ENCODE measurements around the gene PDSS2. TPM values are rescaled to one million over a fixed set of nuclear protein-coding genes. Genes with fewer than 3 reads are reported as not detected.

The PDSS2 gene
- polyA plus RNA-seq, 1 of the 3 experiments (the other 2 are of a cell fraction), result 5.6 TPM

DNA sequence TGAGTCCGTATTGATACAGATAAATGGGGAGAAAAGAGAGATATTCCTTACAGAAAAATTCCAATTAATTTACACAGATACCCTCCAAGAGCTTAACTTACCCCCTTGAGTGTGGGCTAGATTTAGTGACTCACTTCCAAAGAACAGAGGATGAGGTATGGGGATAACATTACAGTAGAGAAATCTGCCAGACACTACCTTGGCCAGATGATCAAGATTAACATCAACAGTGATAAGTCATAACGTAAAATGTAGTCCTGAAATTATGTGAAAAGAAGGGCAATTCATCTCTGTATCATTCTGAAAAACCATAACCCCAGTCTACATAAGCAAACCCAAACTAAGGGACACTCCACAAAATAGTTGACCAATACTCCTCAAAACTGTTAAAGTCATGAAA, 69.3 kb downstream of the PDSS2 start (continued):
- TF ChIP-seq GATA2 (CRISPR knock-in tag; IDR thresholded peaks at IDR 0.05), result no peak
- TF ChIP-seq RAD21 (IDR thresholded peaks at IDR 0.05; ENCODE audit: low read length), result no peak
- TF ChIP-seq IRF3 (IDR thresholded peaks at IDR 0.05; ENCODE audit: low read depth, low read length), result no peak
- peak; percentile 27; the same call in 1 of the 2 replicates for TF ChIP-seq FOSL2 (IDR thresholded peaks at IDR 0.05; ENCODE audit: borderline replicate concordance, low read depth)
- no peak for TF ChIP-seq MEF2A (IDR thresholded peaks at IDR 0.05; ENCODE audit: borderline replicate concordance, low read depth)

DNA sequence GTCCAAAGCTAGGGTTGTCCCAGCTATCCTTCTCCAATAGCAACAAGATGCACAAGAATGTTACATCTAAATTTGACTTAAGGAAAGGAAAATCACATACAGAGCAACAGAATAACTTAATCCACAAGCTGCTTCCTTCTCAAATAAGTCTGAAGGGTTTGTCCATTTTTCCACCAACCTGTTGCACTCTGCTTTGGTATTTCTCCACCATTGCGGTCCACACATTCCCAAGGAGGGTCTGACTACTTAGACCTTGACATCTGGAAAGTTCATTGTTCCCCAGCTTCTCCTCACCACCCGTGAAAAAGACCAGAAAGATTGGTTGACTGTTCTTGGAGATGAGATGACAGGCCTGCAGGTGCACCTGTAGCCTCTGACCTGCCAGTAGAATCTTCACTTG, 72.5 kb downstream of the PDSS2 start:
- H3K79me2 ChIP-seq (ENCODE audit: insufficient read depth), result no peaks in the 10 kb centered on the region; the same call in 1 of the 2 replicates
- H3K27ac ChIP-seq (ENCODE audit: low read depth in 2 of 2, low read length in 1 of 2), result 0 out of 4 replicates have a peak overlapping the region, but pooled peaks of 1 of the 2 experiments have one; percentile 0
- no peaks in the 10 kb centered on the region for H3K27me3 ChIP-seq (ENCODE audit: insufficient read depth)
- H3K4me3 ChIP-seq (ENCODE audit: low read depth in 2 of 2, low read length in 1 of 2), result no peak overlapping the region
- peaks cover 7% of the 10 kb centered on the region for H3F3A ChIP-seq (replicated peaks; ENCODE audit: insufficient read depth)
- no peak overlapping the region for H3K4me2 ChIP-seq
- ChIA-PET CTCF (interaction anchor here (0.6 to 1.5 kb wide), 3 partner anchors 8 to 83 kb away, joined by 3 to 4 read pairs (median 3); no protein-coding TSS in a partner anchor), POLR2A (no interaction called here)
- DNase-seq, result no peak
- no peaks in the 10 kb centered on the region for H3K9me3 ChIP-seq
- no peak for TF ChIP-seq RFX5 (IDR thresholded peaks at IDR 0.05; ENCODE audit: low read length)
- TF ChIP-seq YY1 (IDR thresholded peaks at IDR 0.05; ENCODE audit: low read depth), result no peak
- no peak for TF ChIP-seq JUND (IDR thresholded peaks at IDR 0.05)
- no peak overlapping the region for H3K9ac ChIP-seq
- H3K4me1 ChIP-seq (ENCODE audit: control insufficient read depth in 1 of 2, insufficient read depth in 2 of 2, low read depth in 1 of 2, low read length in 1 of 2), result peaks cover 0 to 3% of the 10 kb centered on the region in 2 experiments; a peak in 1 of 4 replicates
- WGBS (ENCODE audit: low lambda C conversion rate), result 94% methylated on average over 2 of the region's 2 CpGs
- no peaks in the 10 kb centered on the region for H4K20me1 ChIP-seq (ENCODE audit: insufficient read depth)
- no peaks in the 10 kb centered on the region for H3K9me2 ChIP-seq
- no peak overlapping the region for H2AFZ ChIP-seq (ENCODE audit: low read depth)
- H3K36me3 ChIP-seq (replicated peaks in 1 of 2; ENCODE audit: control insufficient read depth in 1 of 2, insufficient read depth in 2 of 2, low read length in 1 of 2), result no peaks in the 10 kb centered on the region

GRCh38 chr6:107386340-107386739, 73.0 kb downstream of the PDSS2 start:
- Histone ChIP-seq H3K9me2 (no peaks in the 10 kb centered on the region), H3K4me3 (ENCODE audit: low read depth in 2 of 2, low read length in 1 of 2) (no peak overlapping the region), H3K79me2 (ENCODE audit: insufficient read depth) (no peaks in the 10 kb centered on the region; the same call in 1 of the 2 replicates), H2AFZ (ENCODE audit: low read depth) (no peak overlapping the region), H3K27ac (ENCODE audit: low read depth in 2 of 2, low read length in 1 of 2) (0 out of 4 replicates have a peak overlapping the region, but pooled peaks of 1 of the 2 experiments have one; percentile 0), H3K9me3 (no peaks in the 10 kb centered on the region), H3K27me3 (ENCODE audit: insufficient read depth) (no peaks in the 10 kb centered on the region), H3F3A (replicated peaks; ENCODE audit: insufficient read depth) (peaks cover 7% of the 10 kb centered on the region), H3K36me3 (replicated peaks in 1 of 2; ENCODE audit: control insufficient read depth in 1 of 2, insufficient read depth in 2 of 2, low read length in 1 of 2) (no peaks in the 10 kb centered on the region), H3K9ac (no peak overlapping the region), H4K20me1 (ENCODE audit: insufficient read depth) (no peaks in the 10 kb centered on the region), H3K4me1 (ENCODE audit: control insufficient read depth in 1 of 2, insufficient read depth in 2 of 2, low read depth in 1 of 2, low read length in 1 of 2) (peaks cover 0 to 3% of the 10 kb centered on the region in 2 experiments; a peak in 1 of 4 replicates), H3K4me2 (no peak overlapping the region)
- ChIA-PET CTCF (interaction anchor here (0.6 to 1.5 kb wide), 2 partner anchors 9 to 82 kb away, joined by 3 to 4 read pairs; no protein-coding TSS in a partner anchor), POLR2A (no interaction called here)
- DNase-seq, result no peak
- 19% methylated on average over 1 of the region's 1 CpG for WGBS (ENCODE audit: low lambda C conversion rate)
- TF ChIP-seq FOXM1 (IDR thresholded peaks at IDR 0.05; ENCODE audit: low read depth) (no peak), JUND (IDR thresholded peaks at IDR 0.05) (peak; percentile 52), PBX3 (IDR thresholded peaks at IDR 0.05) (peak; percentile 80), SIN3A (IDR thresholded peaks at IDR 0.05; ENCODE audit: borderline replicate concordance, low read depth, low read length) (no peak), TEAD4 (IDR thresholded peaks at IDR 0.05; ENCODE audit: borderline replicate concordance, insufficient read depth) (no peak), NFIC (IDR thresholded peaks at IDR 0.05; ENCODE audit: borderline replicate concordance) (peak; percentile 54; the same call in 1 of the 2 replicates), SMC3 (IDR thresholded peaks at IDR 0.05; ENCODE audit: low read depth, low read length) (no peak), POLR2AphosphoS5 (IDR thresholded peaks at IDR 0.05; ENCODE audit: low read depth, low read length) (no peak), TAF1 (IDR thresholded peaks at IDR 0.05; ENCODE audit: borderline replicate concordance, low read depth, low read length) (no peak), GATA2 (CRISPR knock-in tag; IDR thresholded peaks at IDR 0.05) (0 out of 2 replicates have a peak, but pooled peaks have one; percentile 23), CTCF (IDR thresholded peaks at IDR 0.05) (no peak), FOXJ3 (CRISPR knock-in tag; IDR thresholded peaks at IDR 0.05) (no peak)
- TF ChIP-seq, protein P1, sequence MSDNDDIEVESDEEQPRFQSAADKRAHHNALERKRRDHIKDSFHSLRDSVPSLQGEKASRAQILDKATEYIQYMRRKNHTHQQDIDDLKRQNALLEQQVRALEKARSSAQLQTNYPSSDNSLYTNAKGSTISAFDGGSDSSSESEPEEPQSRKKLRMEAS (IDR thresholded peaks at IDR 0.05; ENCODE audit: low read depth), result no peak
- TF ChIP-seq, protein P2, sequence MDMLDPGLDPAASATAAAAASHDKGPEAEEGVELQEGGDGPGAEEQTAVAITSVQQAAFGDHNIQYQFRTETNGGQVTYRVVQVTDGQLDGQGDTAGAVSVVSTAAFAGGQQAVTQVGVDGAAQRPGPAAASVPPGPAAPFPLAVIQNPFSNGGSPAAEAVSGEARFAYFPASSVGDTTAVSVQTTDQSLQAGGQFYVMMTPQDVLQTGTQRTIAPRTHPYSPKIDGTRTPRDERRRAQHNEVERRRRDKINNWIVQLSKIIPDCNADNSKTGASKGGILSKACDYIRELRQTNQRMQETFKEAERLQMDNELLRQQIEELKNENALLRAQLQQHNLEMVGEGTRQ (IDR thresholded peaks at IDR 0.05; ENCODE audit: borderline replicate concordance, low read depth, low read length), result no peak
- TF ChIP-seq, protein P3, sequence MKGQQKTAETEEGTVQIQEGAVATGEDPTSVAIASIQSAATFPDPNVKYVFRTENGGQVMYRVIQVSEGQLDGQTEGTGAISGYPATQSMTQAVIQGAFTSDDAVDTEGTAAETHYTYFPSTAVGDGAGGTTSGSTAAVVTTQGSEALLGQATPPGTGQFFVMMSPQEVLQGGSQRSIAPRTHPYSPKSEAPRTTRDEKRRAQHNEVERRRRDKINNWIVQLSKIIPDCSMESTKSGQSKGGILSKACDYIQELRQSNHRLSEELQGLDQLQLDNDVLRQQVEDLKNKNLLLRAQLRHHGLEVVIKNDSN (IDR thresholded peaks at IDR 0.05; ENCODE audit: borderline replicate concordance, low read depth), result no peak
